ENCODE results near the gene MAGI2.
"Not testable (repeated sequence)": the region's sequence is repeated elsewhere in the genome, so short reads cannot be mapped to it uniquely, and the experiment has no call there.

The MAGI2 gene

GRCh38 chr7:79124331-79124730 is 329.1 kb downstream of the MAGI2 start:
- H3K4me3 ChIP-seq (ENCODE audit: low read length): no peak overlapping the region
- TF ChIP-seq ZNF274 (IDR thresholded peaks at IDR 0.05; ENCODE audit: low read depth, low read length): no peak

- no peak overlapping the region for H3K4me3 ChIP-seq (ENCODE audit: low read length)
- TF ChIP-seq ZNF274 (IDR thresholded peaks at IDR 0.05; ENCODE audit: low read depth, low read length): no peak
Measured at GRCh38 chr7:79118143-79118542, 335.3 kb downstream of the MAGI2 start.

- no peak overlapping the region for H3K4me3 ChIP-seq (ENCODE audit: low read length)
- no peak for TF ChIP-seq ZNF274 (IDR thresholded peaks at IDR 0.05; ENCODE audit: low read depth, low read length)
Measured at GRCh38 chr7:79096361-79096805, 357.1 kb downstream of the MAGI2 start.

GRCh38 chr7:79093421-79093820 is 360.0 kb downstream of the MAGI2 start:
- no peak overlapping the region for H3K4me3 ChIP-seq (ENCODE audit: low read length)
- no peak for TF ChIP-seq ZNF274 (IDR thresholded peaks at IDR 0.05; ENCODE audit: low read depth, low read length)

GRCh38 chr7:79091661-79092060 is 361.8 kb downstream of the MAGI2 start:
- H3K4me3 ChIP-seq (ENCODE audit: low read length): no peak overlapping the region
- TF ChIP-seq ZNF274 (IDR thresholded peaks at IDR 0.05; ENCODE audit: low read depth, low read length): no peak

GRCh38 chr7:79091011-79091410 is 362.5 kb downstream of the MAGI2 start:
- no peak for TF ChIP-seq ZNF274 (IDR thresholded peaks at IDR 0.05; ENCODE audit: low read depth, low read length)
- H3K4me3 ChIP-seq (ENCODE audit: low read length): no peak overlapping the region

GRCh38 chr7:79090543-79090942 is 362.9 kb downstream of the MAGI2 start:
- TF ChIP-seq ZNF274 (IDR thresholded peaks at IDR 0.05; ENCODE audit: low read depth, low read length): no peak
- no peak overlapping the region for H3K4me3 ChIP-seq (ENCODE audit: low read length)

GRCh38 chr7:79084423-79084822 is 369.0 kb downstream of the MAGI2 start:
- H3K4me3 ChIP-seq (ENCODE audit: low read length): no peak overlapping the region
- no peak for TF ChIP-seq ZNF274 (IDR thresholded peaks at IDR 0.05; ENCODE audit: low read depth, low read length)

GRCh38 chr7:79079919-79080554 is 373.4 kb downstream of the MAGI2 start:
- no peak for TF ChIP-seq ZNF274 (IDR thresholded peaks at IDR 0.05; ENCODE audit: low read depth, low read length)
- H3K4me3 ChIP-seq (ENCODE audit: low read length): no peak overlapping the region

- TF ChIP-seq ZNF274 (IDR thresholded peaks at IDR 0.05; ENCODE audit: low read depth, low read length): no peak
- H3K4me3 ChIP-seq (ENCODE audit: low read length): no peak overlapping the region
Measured at GRCh38 chr7:79078273-79078672, 375.2 kb downstream of the MAGI2 start.

GRCh38 chr7:79071187-79071586 is 382.3 kb downstream of the MAGI2 start:
- not testable (repeated sequence) for H3K4me3 ChIP-seq (ENCODE audit: low read length)

GRCh38 chr7:79064187-79064823 is 389.2 kb downstream of the MAGI2 start:
- H3K4me3 ChIP-seq (ENCODE audit: low read length): no peak overlapping the region
- TF ChIP-seq ZNF274 (IDR thresholded peaks at IDR 0.05; ENCODE audit: low read depth, low read length): no peak

- H3K4me3 ChIP-seq (ENCODE audit: low read length): no peak overlapping the region
- TF ChIP-seq ZNF274 (IDR thresholded peaks at IDR 0.05; ENCODE audit: low read depth, low read length): no peak
Measured at GRCh38 chr7:79063019-79063698, 390.3 kb downstream of the MAGI2 start.

GRCh38 chr7:79060498-79060897 is 393.0 kb downstream of the MAGI2 start:
- no peak overlapping the region for H3K4me3 ChIP-seq (ENCODE audit: low read length)
- no peak for TF ChIP-seq ZNF274 (IDR thresholded peaks at IDR 0.05; ENCODE audit: low read depth, low read length)

- H3K4me3 ChIP-seq (ENCODE audit: low read length): no peak overlapping the region
- no peak for TF ChIP-seq ZNF274 (IDR thresholded peaks at IDR 0.05; ENCODE audit: low read depth, low read length)
Measured at GRCh38 chr7:79055722-79056415, 397.6 kb downstream of the MAGI2 start.
